GM12873 (cell line): ENCODE measurements around the gene FAM209B.
"Not testable (repeated sequence)": the region's sequence is repeated elsewhere in the genome, so short reads cannot be mapped to it uniquely, and the experiment has no call there.

Source experiments
- CTCF ChIP-seq: IDR thresholded peaks from 2 replicates; pipeline ENCODE4 v1.5.1; 2012; ENCODE audit warnings: low read depth, mild to moderate bottlenecking, moderate library complexity, low read length, control low read depth; ENCODE audit not compliant: insufficient read depth; ENCODE audit errors: missing control alignments

The FAM209B gene

GRCh38 chr20:56532946-56533345, at the start of gene FAM209B:
Gene FAM209B (plus strand): TSS chr20:56533246. CDS start chr20:56533342, 96 bp downstream.
- TF ChIP-seq CTCF = not testable (repeated sequence)

GRCh38 chr20:56483970-56484369, 49.1 kb upstream of the FAM209B start:
- TF ChIP-seq CTCF = no peak

GRCh38 chr20:56487216-56487615, 45.8 kb upstream of the FAM209B start:
- TF ChIP-seq CTCF = no peak

GRCh38 chr20:56488566-56488965, 44.5 kb upstream of the FAM209B start:
- no peak for TF ChIP-seq CTCF

- no peak for TF ChIP-seq CTCF
These were observed 31.9 kb upstream of the FAM209B start for GRCh38 chr20:56501116-56501515.

- no peak for TF ChIP-seq CTCF
These were observed 29.1 kb upstream of the FAM209B start for GRCh38 chr20:56503916-56504315.

GRCh38 chr20:56504373-56505005, 28.6 kb upstream of the FAM209B start:
- peak; percentile 72 for TF ChIP-seq CTCF
